ENCODE results near the gene TMEM132D. TPM values are rescaled to one million over a fixed set of nuclear protein-coding genes. Genes with fewer than 3 reads are reported as not detected.

TMEM132D gene
- total and polyA plus RNA-seq, 4 donors, result 0.01 to 0.14 (median 0.08) TPM

DNA sequence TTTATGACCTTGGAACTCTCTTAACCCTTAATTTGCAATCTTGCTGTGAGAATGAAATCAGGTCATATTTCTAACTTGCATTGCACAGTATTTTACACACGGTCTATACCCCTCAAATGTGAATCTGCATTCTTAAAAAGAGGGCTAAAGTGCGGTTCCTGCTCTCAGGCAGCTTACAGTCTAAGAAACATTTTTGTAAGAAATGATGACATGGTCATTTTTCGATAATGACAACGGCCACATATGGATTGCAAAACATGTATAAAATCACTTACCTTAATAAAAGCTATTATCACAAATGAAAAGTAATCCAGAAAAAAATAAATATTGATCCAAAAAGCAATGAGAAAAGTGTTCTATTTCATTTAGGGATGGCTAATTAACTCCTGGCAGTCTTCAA lies 24.8 kb upstream of the TMEM132D start (continued):
- no peak for TF ChIP-seq YY1 (IDR thresholded peaks at IDR 0.05)
- TF ChIP-seq RXRA (IDR thresholded peaks at IDR 0.05), result no peak
- TF ChIP-seq FOXA2 (IDR thresholded peaks at IDR 0.05), result no peak
- TF ChIP-seq NR2F2 (IDR thresholded peaks at IDR 0.05), result no peak
- no peak for TF ChIP-seq JUND (IDR thresholded peaks at IDR 0.05)
- TF ChIP-seq, protein P1, sequence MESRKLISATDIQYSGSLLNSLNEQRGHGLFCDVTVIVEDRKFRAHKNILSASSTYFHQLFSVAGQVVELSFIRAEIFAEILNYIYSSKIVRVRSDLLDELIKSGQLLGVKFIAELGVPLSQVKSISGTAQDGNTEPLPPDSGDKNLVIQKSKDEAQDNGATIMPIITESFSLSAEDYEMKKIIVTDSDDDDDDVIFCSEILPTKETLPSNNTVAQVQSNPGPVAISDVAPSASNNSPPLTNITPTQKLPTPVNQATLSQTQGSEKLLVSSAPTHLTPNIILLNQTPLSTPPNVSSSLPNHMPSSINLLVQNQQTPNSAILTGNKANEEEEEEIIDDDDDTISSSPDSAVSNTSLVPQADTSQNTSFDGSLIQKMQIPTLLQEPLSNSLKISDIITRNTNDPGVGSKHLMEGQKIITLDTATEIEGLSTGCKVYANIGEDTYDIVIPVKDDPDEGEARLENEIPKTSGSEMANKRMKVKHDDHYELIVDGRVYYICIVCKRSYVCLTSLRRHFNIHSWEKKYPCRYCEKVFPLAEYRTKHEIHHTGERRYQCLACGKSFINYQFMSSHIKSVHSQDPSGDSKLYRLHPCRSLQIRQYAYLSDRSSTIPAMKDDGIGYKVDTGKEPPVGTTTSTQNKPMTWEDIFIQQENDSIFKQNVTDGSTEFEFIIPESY (IDR thresholded peaks at IDR 0.05), result no peak
- TF ChIP-seq, protein P2, sequence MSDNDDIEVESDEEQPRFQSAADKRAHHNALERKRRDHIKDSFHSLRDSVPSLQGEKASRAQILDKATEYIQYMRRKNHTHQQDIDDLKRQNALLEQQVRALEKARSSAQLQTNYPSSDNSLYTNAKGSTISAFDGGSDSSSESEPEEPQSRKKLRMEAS (IDR thresholded peaks at IDR 0.05), result no peak
- TF ChIP-seq RAD21 (IDR thresholded peaks at IDR 0.05), result no peak

DNA sequence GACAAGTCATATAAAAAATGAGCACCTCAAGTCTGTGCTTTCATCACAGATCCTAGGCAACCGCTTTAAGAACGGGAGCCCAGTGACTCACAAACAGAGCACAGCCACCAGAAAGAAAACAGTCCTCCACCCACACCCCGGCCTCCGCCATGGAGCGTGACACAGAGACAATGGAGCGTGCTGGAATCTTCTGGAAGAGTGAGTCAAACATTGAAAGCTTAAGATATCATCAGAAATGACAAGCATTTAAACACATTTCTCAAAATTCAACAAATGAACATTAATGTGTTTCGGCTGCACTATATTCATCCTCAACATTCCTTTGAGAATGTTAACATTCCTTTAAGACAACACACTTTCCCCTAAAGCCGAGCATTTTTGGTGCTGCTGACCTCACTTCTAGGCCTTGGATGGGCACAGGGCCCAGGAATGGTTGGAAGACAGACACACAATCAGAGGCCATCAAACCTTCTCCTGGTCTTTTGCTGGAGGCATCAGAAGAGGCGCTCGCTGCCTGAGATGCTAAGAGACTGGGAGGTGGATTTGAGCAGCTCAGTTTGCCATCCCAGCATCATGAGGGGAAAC lies 23.6 kb upstream of the TMEM132D start:
- 86% methylated on average over 10 of the region's 10 CpGs for WGBS
- Histone ChIP-seq H3K27me3 (ENCODE audit: control insufficient read depth in 4 of 4, insufficient read depth in 4 of 4, low read length in 3 of 4) (peaks cover 0 to 4% (median 1%) of the 10 kb centered on the region in 4 donors), H3K27ac (ENCODE audit: low read depth in 1 of 2, low read length in 2 of 2) (no peak overlapping the region), H3K9me3 (ENCODE audit: control insufficient read depth in 4 of 4, low read length in 3 of 4) (peaks cover 0 to 1% (median 0%) of the 10 kb centered on the region in 4 donors), H3K9ac (ENCODE audit: low read depth in 1 of 2, low read length in 2 of 2) (no peak overlapping the region), H3K4me3 (ENCODE audit: low read depth in 1 of 3, low read length in 3 of 3) (no peak overlapping the region), H3K4me1 (ENCODE audit: control insufficient read depth in 4 of 4, insufficient read depth in 4 of 4, low read length in 3 of 4) (no peaks in the 10 kb centered on the region), H3K36me3 (ENCODE audit: control insufficient read depth in 4 of 4, insufficient read depth in 3 of 4, low read depth in 1 of 4, low read length in 3 of 4) (no peaks in the 10 kb centered on the region)
- DNase-seq (ENCODE audit: low spot score), result no peak
- TF ChIP-seq, protein P3, sequence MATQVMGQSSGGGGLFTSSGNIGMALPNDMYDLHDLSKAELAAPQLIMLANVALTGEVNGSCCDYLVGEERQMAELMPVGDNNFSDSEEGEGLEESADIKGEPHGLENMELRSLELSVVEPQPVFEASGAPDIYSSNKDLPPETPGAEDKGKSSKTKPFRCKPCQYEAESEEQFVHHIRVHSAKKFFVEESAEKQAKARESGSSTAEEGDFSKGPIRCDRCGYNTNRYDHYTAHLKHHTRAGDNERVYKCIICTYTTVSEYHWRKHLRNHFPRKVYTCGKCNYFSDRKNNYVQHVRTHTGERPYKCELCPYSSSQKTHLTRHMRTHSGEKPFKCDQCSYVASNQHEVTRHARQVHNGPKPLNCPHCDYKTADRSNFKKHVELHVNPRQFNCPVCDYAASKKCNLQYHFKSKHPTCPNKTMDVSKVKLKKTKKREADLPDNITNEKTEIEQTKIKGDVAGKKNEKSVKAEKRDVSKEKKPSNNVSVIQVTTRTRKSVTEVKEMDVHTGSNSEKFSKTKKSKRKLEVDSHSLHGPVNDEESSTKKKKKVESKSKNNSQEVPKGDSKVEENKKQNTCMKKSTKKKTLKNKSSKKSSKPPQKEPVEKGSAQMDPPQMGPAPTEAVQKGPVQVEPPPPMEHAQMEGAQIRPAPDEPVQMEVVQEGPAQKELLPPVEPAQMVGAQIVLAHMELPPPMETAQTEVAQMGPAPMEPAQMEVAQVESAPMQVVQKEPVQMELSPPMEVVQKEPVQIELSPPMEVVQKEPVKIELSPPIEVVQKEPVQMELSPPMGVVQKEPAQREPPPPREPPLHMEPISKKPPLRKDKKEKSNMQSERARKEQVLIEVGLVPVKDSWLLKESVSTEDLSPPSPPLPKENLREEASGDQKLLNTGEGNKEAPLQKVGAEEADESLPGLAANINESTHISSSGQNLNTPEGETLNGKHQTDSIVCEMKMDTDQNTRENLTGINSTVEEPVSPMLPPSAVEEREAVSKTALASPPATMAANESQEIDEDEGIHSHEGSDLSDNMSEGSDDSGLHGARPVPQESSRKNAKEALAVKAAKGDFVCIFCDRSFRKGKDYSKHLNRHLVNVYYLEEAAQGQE (IDR thresholded peaks at IDR 0.05), result no peak
- TF ChIP-seq RXRA (IDR thresholded peaks at IDR 0.05), result no peak

DNA sequence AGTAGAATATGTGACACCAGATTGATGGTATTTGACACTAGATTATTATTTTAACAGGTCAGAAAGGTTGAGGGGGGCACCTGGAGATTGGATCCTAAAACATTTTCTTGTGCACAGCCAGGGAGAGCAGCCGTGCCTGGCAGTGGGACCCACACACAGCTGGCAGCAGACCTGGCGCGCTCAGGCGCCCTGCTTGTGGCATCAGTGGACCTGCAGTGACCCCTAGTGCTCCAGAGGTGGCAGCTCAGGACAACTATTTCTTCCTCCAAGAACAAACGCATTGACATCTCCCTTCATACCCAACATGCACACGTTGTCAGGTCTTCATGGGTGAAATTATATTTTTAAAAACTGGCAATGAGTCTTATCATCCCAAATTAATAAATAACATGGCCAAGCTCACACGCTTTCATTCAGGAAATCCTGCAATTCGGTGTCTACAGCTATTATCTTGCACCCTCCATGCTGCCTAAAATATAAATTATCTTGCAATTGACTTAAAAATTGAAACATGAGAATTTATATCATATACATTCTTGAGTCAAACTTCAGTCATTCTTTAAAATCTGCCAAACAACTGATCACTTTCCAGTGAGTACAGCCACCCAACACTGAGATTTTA lies 7.7 kb upstream of the TMEM132D start:
- Histone ChIP-seq H3K4me1 (ENCODE audit: control insufficient read depth in 4 of 4, insufficient read depth in 4 of 4, low read length in 3 of 4) (no peaks in the 10 kb centered on the region), H3K27me3 (ENCODE audit: control insufficient read depth in 4 of 4, insufficient read depth in 4 of 4, low read length in 3 of 4) (peaks cover 0 to 2% (median 0%) of the 10 kb centered on the region in 4 donors), H3K36me3 (ENCODE audit: control insufficient read depth in 4 of 4, insufficient read depth in 3 of 4, low read depth in 1 of 4, low read length in 3 of 4) (no peaks in the 10 kb centered on the region), H3K4me3 (ENCODE audit: low read depth in 1 of 3, low read length in 3 of 3) (no peak overlapping the region), H3K27ac (ENCODE audit: low read depth in 1 of 2, low read length in 2 of 2) (no peak overlapping the region), H3K9ac (ENCODE audit: low read depth in 1 of 2, low read length in 2 of 2) (no peak overlapping the region), H3K9me3 (ENCODE audit: control insufficient read depth in 4 of 4, low read length in 3 of 4) (no peaks in the 10 kb centered on the region)
- TF ChIP-seq RAD21 (IDR thresholded peaks at IDR 0.05), result peak; percentile 90 to 94
- TF ChIP-seq, protein P4, sequence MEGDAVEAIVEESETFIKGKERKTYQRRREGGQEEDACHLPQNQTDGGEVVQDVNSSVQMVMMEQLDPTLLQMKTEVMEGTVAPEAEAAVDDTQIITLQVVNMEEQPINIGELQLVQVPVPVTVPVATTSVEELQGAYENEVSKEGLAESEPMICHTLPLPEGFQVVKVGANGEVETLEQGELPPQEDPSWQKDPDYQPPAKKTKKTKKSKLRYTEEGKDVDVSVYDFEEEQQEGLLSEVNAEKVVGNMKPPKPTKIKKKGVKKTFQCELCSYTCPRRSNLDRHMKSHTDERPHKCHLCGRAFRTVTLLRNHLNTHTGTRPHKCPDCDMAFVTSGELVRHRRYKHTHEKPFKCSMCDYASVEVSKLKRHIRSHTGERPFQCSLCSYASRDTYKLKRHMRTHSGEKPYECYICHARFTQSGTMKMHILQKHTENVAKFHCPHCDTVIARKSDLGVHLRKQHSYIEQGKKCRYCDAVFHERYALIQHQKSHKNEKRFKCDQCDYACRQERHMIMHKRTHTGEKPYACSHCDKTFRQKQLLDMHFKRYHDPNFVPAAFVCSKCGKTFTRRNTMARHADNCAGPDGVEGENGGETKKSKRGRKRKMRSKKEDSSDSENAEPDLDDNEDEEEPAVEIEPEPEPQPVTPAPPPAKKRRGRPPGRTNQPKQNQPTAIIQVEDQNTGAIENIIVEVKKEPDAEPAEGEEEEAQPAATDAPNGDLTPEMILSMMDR (IDR thresholded peaks at IDR 0.05; ENCODE audit: low read depth, low read length, missing input control), result peak; percentile 84
- TF ChIP-seq, protein P3 (IDR thresholded peaks at IDR 0.05), result no peak
- WGBS, result 4% methylated on average over 8 of the region's 8 CpGs
- peak; percentile 48 for DNase-seq (ENCODE audit: low spot score)

Data from liver (tissue), 9 donors.